GM18517 (cell line): Measurements from ENCODE around the gene TMEM43.

ENCODE experiments used
- ATAC-seq: cut with Tn5 transposase; IDR thresholded peaks from one replicate; pipeline ENCODE4 v1.9.1; 2021; ENCODE audit warnings: mild to moderate bottlenecking, moderate library complexity; ENCODE audit not compliant: unreplicated experiment

Gene TMEM43

DNA sequence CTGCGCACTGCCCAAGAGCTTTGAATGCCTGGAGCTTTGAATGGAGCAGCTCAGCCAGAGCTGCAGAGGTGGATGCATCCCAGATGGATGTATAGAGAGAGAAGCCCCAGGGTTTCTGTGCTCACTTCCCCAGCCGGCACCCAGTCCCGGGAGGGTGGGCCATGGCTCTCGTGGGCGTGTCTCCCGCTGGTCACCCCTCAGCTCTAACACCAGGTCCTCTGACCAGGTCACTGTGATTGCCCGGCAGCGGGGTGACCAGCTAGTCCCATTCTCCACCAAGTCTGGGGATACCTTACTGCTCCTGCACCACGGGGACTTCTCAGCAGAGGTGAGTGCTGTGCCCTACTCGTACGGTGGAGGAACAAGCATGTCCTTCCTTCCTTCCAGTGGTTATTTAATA lies 10.7 kb downstream of the TMEM43 start:
- ATAC-seq = no peak

DNA sequence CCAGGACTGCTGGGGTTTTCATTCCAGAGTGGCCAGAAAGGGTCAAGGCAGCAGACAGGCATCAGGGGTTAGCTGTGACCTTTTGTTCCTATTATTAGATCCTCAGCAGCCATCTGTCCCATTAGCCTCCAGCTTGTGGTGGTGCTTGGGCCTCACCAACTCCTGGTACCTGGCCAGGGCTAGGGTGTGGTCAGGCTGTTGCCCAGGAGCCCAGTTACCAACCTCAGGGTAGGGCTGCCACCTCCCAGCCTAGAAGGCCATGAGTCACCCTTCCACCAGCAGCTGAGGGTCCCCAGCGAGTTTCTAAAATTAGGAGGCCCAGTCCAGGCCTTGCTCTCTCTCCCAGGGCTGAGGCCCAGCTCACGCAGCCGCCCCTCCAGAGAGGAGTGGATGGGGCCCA lies 12.2 kb downstream of the TMEM43 start:
- ATAC-seq = no peak

DNA sequence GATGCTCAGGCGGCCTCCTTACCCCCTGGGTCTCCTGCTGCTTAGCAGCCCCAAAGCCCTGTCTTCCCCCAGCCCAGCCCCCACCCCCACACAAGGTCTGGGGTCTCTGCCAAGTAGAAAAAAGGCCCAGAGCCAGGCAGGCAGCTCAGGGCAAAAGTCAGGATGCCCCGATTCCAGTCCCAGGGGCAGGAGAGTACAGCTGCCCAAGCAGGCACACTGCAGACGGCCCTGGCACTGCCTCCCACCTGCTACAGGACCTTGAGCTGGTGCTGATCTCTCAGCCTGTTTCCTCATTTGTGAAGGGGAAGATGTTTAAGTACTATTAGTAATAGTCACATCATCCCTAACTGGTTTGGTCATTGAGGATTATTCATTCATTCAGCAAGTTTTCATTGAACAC lies 12.6 kb downstream of the TMEM43 start:
- no peak for ATAC-seq

DNA sequence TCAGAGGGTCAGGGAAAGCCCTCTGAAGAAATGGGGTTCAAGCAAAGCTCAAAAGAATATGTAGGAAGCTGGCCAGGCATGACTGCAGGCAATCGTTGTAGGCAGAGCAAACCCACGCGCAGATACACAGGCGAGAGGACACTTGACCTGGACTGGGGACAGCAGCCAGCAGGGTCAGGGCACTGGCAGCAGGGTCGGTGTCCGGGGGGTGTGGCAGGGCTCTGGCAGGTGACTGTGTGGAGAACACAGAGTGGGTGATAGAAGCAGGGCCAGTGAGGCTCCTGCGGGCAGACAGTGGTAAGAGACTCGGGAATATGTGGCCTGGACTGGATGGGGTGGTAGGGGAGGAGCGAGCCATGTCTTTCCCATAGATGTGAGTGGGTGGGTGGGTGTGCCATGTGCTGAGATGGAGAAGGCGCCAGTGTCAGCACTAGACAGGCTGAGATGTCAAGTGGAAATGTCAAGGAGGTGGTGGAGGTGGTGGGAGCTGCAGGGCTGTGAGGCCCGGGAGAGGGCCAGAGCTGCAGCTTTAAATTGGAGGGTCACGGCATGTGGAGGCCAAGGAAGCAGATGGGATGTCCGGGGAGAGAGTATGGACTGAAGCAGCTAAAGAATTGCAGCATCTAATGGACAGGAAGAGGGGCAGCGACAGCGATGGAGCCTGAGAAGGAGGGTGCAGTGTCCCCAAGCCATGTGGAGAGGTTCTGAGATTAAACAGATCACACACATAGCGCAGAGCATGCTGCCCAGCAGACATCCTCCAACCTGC lies 13.4 kb downstream of the TMEM43 start:
- ATAC-seq = no peak

GRCh38 chr3:14138878-14139655 lies 14.2 kb downstream of the TMEM43 start:
- no peak for ATAC-seq

DNA sequence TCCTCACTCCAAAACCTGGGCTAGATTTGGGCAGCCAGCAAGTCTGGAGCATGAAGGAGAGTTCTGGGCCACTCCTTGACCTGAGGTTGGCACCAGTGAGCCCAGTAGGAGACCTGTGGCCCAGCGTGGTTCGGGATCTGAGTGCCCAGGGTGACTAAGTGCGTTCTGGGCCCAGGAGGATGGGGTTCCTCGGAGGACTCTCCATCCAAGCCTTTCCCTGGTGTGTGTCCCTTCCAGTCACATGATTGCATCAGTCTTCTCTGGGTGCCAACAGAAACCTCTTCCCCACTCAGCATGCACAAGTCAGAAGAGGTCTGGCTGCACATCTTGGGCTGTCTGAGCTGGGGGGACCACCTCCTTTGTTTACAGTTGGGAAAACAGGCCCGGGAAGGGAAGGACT lies 14.9 kb downstream of the TMEM43 start:
- no peak for ATAC-seq

- ATAC-seq = no peak
Observed at GRCh38 chr3:14140668-14141067, 15.8 kb downstream of the TMEM43 start.

GRCh38 chr3:14141144-14141543 lies 16.3 kb downstream of the TMEM43 start:
- no peak for ATAC-seq

- ATAC-seq = no peak
Observed at GRCh38 chr3:14141602-14142341, 16.9 kb downstream of the TMEM43 start.

DNA sequence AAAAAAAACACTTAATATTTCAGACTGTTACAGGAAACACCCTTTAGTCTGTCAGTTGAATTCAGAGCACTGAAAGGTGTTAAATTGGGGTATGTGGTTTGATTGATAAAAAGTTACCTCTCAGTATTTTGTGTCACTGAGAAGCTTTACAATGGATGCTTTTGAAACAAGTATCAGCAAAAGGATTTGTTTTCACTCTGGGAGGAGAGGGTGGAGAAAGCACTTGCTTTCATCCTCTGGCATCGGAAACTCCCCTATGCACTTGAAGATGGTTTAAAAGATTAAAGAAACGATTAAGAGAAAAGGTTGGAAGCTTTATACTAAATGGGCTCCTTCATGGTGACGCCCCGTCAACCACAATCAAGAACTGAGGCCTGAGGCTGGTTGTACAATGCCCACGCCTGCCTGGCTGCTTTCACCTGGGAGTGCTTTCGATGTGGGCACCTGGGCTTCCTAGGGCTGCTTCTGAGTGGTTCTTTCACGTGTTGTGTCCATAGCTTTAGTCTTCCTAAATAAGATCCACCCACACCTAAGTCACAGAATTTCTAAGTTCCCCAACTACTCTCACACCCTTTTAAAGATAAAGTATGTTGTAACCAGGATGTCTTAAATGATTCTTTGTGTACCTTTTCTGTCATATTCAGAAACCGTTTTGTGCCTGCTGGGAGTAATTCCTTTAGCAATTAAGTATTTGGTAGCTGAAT lies 17.9 kb downstream of the TMEM43 start:
- no peak for ATAC-seq

DNA sequence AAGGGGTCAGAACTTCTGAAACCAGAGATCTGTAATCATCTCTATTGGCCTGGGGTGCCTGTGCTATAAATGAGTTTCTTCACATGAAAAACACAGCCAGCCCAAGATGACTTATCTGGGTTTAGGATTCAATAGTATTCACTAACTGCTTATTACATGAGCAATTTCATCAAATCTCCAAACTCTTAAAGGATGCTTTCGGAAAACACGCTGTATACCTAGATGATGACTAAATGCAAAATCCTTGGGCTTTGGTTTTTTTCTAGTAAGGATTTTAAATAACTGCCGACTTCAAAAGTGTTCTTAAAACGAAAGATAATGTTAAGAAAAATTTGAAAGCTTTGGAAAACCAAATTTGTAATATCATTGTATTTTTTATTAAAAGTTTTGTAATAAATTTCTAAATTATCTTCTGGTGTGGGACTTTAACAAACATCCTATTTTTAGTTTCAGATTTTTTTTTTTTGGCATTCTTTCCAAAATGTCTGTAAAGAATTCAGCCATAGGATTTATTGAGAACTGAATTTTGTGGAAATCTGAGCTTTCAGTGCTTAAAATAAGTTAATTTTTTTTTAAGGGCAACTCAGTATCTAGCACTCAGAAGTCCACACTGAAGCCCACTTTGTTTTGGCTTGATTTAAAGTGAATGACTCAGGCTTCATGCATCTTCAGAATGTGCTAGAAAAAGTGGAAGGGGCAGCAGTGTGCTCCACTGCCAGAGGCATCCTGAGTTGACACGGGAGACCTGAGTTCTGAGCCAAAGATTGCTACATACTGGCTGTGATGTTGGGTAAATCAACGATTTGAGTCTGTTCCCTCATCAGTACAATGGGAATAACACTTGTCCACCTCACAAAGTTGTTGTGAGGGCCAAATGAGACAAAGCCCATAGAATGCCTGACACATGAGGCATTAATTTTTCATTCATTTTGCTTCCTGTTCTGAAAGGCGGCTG lies 18.7 kb downstream of the TMEM43 start:
- ATAC-seq = no peak

GRCh38 chr3:14144423-14145075 lies 19.7 kb downstream of the TMEM43 start:
- ATAC-seq = peak; percentile 97

- no peak for ATAC-seq
Observed at GRCh38 chr3:14145236-14145635, 20.4 kb downstream of the TMEM43 start.

DNA sequence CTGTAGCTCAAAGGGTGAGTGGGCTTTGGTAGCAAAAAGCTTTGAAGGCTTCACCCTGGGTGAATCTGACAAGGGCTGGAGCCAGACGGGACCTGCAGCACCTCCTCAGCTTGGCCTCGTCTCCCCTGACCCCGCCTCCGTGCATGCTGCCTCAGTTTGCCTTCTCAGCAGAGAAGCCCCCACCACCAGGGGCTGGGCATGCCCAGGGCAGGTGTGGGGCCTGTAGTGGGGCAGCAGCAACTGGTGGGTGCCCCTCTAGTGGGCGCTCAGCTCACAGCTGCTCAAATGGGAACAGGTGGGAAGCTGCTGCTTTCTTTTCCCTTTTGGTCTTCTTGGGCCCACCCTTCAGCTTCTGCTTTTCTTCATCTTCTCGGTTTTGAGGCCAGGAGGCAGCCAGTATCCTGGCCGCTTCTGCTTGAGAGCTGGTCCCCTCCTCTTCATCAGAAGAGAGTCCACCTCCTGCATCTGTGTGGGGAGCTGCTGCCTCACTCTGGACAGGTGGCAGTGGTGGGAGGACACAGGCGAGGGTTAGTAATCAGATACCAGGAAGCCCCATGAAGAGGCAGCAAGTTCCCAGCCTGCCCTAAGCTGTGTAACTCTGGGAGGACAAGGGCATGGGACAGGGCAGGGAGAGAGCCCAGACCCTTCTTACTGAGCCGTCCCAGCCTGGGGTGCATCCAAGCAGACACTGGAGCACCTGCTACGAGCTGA lies 21.0 kb downstream of the TMEM43 start:
- no peak for ATAC-seq

DNA sequence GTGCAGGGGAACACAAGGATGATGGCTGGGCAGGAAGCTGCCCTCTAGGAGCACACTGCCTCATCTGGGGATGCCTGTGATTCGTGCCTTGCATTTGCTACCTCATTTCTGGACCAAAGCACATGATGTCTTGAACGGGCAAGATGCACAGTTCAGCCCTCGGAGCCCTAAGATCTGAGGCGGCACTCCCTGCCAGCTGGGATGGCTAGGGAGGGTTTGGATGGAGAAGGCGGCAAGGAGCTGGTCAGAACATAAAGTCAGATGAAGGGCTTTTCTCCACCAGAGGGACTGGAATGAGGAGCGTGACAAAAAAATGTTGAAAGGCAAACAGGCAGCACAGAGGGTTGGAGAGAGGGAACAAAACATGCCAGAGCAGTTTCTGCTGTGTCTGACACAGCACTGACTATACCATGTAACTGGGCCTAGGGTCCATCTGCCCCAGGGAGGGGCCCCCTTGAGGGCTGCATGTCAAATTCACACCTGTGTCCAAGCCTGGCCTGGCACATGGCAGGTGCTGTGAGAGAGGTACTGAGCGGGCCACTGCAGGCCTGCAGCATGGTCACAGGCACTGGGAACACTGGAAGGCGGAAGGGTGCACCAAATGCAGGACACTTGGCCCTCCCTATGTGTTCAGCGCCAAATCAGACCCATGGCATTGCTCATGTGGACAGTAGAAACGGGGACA lies 21.7 kb downstream of the TMEM43 start:
- no peak for ATAC-seq

- no peak for ATAC-seq
Observed at GRCh38 chr3:14147066-14147435, 22.2 kb downstream of the TMEM43 start.

DNA sequence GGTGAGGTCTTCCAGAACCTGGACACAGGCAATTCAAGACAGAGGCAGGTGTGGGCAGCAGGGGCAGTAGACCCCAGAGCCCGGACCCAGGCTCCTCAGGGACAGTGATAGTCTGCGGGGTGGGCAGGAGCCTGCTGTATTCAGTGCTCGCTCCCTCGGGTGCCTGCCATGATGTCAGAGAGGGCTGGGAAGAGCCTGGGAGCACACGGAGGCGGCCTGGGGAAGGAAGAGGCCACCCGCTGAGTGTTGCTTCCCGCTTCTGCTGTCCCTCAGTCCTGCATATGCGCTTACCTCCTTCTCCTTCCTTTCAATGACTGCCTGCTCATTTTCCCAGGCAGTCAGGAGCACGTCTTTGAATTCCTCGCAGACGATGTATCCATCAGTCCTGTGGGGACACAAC lies 22.8 kb downstream of the TMEM43 start:
- ATAC-seq = no peak
